ENCODE results near the gene ATP2A3.

- no peak for TF ChIP-seq CTCF (conservative IDR thresholded peaks at IDR 0.05)
- no peak for TF ChIP-seq EZH2 (IDR thresholded peaks at IDR 0.05; ENCODE audit: low read depth)
Observed at GRCh38 chr17:3940965-3941698, 23.1 kb downstream of the ATP2A3 start.
